GM21526 (cell line): Measurements from ENCODE around the gene RALGPS2.

Experiments
- ATAC-seq: cut with Tn5 transposase; IDR thresholded peaks from one replicate; pipeline ENCODE4 v1.9.1; 2021; ENCODE audit warnings: moderate library complexity; ENCODE audit not compliant: unreplicated experiment, low FRiP score

RALGPS2 gene

GRCh38 chr1:178959543-178960460 is 234.8 kb downstream of the RALGPS2 start:
- no peak for ATAC-seq

GRCh38 chr1:178960482-178961240 is 235.6 kb downstream of the RALGPS2 start:
- ATAC-seq: no peak

GRCh38 chr1:178961331-178961730 is 236.3 kb downstream of the RALGPS2 start:
- ATAC-seq: no peak

- no peak for ATAC-seq
Observed at GRCh38 chr1:178961868-178962267, 236.8 kb downstream of the RALGPS2 start.

- no peak for ATAC-seq
Observed at GRCh38 chr1:178962853-178963711, 238.0 kb downstream of the RALGPS2 start.

- no peak for ATAC-seq
Observed at GRCh38 chr1:178964469-178965330, 239.7 kb downstream of the RALGPS2 start.

GRCh38 chr1:178966312-178966711 is 241.3 kb downstream of the RALGPS2 start:
- no peak for ATAC-seq

GRCh38 chr1:178969226-178969987 is 244.4 kb downstream of the RALGPS2 start:
- no peak for ATAC-seq

GRCh38 chr1:178970184-178970583 is 245.1 kb downstream of the RALGPS2 start:
- no peak for ATAC-seq
